B cell (primary cell): ENCODE results near the gene CCDC80. TPM values are rescaled to one million over a fixed set of nuclear protein-coding genes. Genes with fewer than 3 reads are reported as not detected.

Experiments used
- ATAC-seq: fragments of 200-7000 bp; cut with Tn5 transposase; one replicate; pipeline ENCODE4 v1.10.0; 2021; ENCODE audit warnings: low read depth, mild to moderate bottlenecking, moderate number of reproducible peaks, moderate library complexity
- CTCF ChIA-PET: fragments of 350-600 bp; sonication (Branson Sonifier 250); formaldehyde crosslinking; loops from one replicate; lab custom pipeline; 2021; ENCODE audit warnings: antibody characterized with exemption, inconsistent platforms; lab: Charles Lee
- POLR2A ChIA-PET: fragments of 350-600 bp; sonication (Branson Sonifier 250); formaldehyde crosslinking; loops from one replicate; lab custom pipeline; 2021; ENCODE audit warnings: antibody characterized with exemption; lab: Charles Lee
- DNase-seq: peaks from one replicate; pipeline ENCODE4 v3.0.0; 2013
- H2AFZ ChIP-seq: 2 replicates; pipeline ENCODE4 v1.6.1; 2012; ENCODE audit warnings: mild to moderate bottlenecking, low read depth, low read length; ENCODE audit not compliant: insufficient read depth, poor library complexity, severe bottlenecking
- H3K27ac ChIP-seq, 2 donors: 1 replicate in 1 of 2; 2 replicates in 1 of 2; pipeline ENCODE4 v1.5.1; 2012 to 2013; ENCODE audit warnings: low read length in 2 of 2, mild to moderate bottlenecking in 2 of 2, moderate library complexity in 1 of 2
- H3K27me3 ChIP-seq, 4 experiments: fragments of 200-600 bp in 1 of 4; sonication (generic) in 1 of 4; replicated peaks in 1 of 4; 1 replicate in 2 of 4; 2 replicates in 2 of 4; pipeline versions ENCODE4 v1.6.1 to v1.7.0; 2013 to 2016; ENCODE audit warnings: low read length in 3 of 4, mild to moderate bottlenecking in 2 of 4, mixed read lengths in 1 of 4, moderate library complexity in 1 of 4; ENCODE audit not compliant: insufficient read depth in 4 of 4, control insufficient read depth in 3 of 4; ENCODE audit errors: control extremely low read depth in 1 of 4
- H3K36me3 ChIP-seq, 2 experiments: replicated peaks in 1 of 2; 1 replicate in 1 of 2; 2 replicates in 1 of 2; pipeline versions ENCODE4 v1.6.1 to v1.7.1; 2013; ENCODE audit warnings: low read length in 1 of 2; ENCODE audit not compliant: insufficient read depth in 2 of 2, control insufficient read depth in 1 of 2; ENCODE audit errors: control extremely low read depth in 1 of 2, extremely low read depth in 1 of 2
- H3K4me1 ChIP-seq, 2 donors: fragments of 200-600 bp in 1 of 2; sonication (generic) in 1 of 2; 1 replicate in 1 of 2; 2 replicates in 1 of 2; pipeline versions ENCODE4 v1.5.1 to v1.6.1; 2013 to 2017; ENCODE audit warnings: low read length in 2 of 2; ENCODE audit not compliant: control insufficient read depth in 2 of 2, insufficient read depth in 2 of 2
- H3K4me2 ChIP-seq: replicated peaks from 2 replicates; pipeline ENCODE3; 2012; ENCODE audit warnings: mild to moderate bottlenecking, low read depth, low read length; ENCODE audit not compliant: poor library complexity, severe bottlenecking
- H3K4me3 ChIP-seq, 5 experiments: fragments of 200-600 bp in 1 of 5; sonication (generic) in 1 of 5; 1 replicate in 3 of 5; 2 replicates in 2 of 5; pipeline versions ENCODE4 v1.5.1 to v1.7.0; 2011 to 2016; ENCODE audit warnings: low read length in 4 of 5, mild to moderate bottlenecking in 4 of 5, low read depth in 2 of 5, control low read depth in 1 of 5, moderate library complexity in 1 of 5; ENCODE audit not compliant: insufficient read depth in 1 of 5; ENCODE audit errors: control extremely low read depth in 1 of 5, extremely low read depth in 1 of 5
- H3K79me2 ChIP-seq: fragments of 200-600 bp; sonication (generic); one replicate; pipeline ENCODE4 v1.6.0; 2016; ENCODE audit warnings: low read length; ENCODE audit not compliant: control insufficient read depth, insufficient read depth
- H3K9ac ChIP-seq: fragments of 200-600 bp; sonication (generic); 2 replicates; pipeline ENCODE4 v1.6.1; 2017; ENCODE audit warnings: mild to moderate bottlenecking, low read length, moderate library complexity
- H3K9me3 ChIP-seq, 3 donors: one replicate each; pipeline versions ENCODE4 v1.6.1 to v1.7.1; 2013; ENCODE audit warnings: low read length in 2 of 3; ENCODE audit not compliant: control insufficient read depth in 2 of 3, insufficient read depth in 1 of 3; ENCODE audit errors: control extremely low read depth in 1 of 3
- H4K20me1 ChIP-seq: 2 replicates; pipeline ENCODE4 v1.6.0; 2012; ENCODE audit warnings: mild to moderate bottlenecking, low read length; ENCODE audit not compliant: insufficient read depth, control insufficient read depth, poor library complexity, severe bottlenecking
- H3K27ac Mint-ChIP-seq: one replicate; pipeline ENCODE4 v1.8.0; 2021; ENCODE audit warnings: mixed read lengths
- H3K27me3 Mint-ChIP-seq: one replicate; pipeline ENCODE4 v1.8.0; 2021; ENCODE audit warnings: mixed read lengths
- H3K4me1 Mint-ChIP-seq: one replicate; pipeline ENCODE4 v1.8.0; 2021; ENCODE audit warnings: mixed read lengths
- H3K4me3 Mint-ChIP-seq: one replicate; pipeline ENCODE4 v1.8.0; 2021; ENCODE audit warnings: mixed read lengths
- H3K9me3 Mint-ChIP-seq: one replicate; pipeline ENCODE4 v1.8.0; 2022; ENCODE audit warnings: mixed read lengths; ENCODE audit not compliant: insufficient read depth
- CTCF ChIP-seq: fragments of 200-600 bp; IDR thresholded peaks from one replicate; pipeline ENCODE4 v1.8.0; 2022; ENCODE audit warnings: antibody characterized with exemption, mild to moderate bottlenecking
- EZH2 ChIP-seq: IDR thresholded peaks from 2 replicates; pipeline ENCODE4 v1.6.1; 2012; ENCODE audit warnings: borderline replicate concordance, low read depth, mild to moderate bottlenecking, moderate library complexity, low read length; ENCODE audit not compliant: insufficient read depth, poor library complexity, severe bottlenecking
- WGBS: methylation state at CpG from one replicate; pipeline ENCODE4 v1.1.5; 2013; ENCODE audit warnings: missing lambda C conversion rate; ENCODE audit not compliant: insufficient coverage; 5-methylcytosine and 5-hydroxymethylcytosine counted together
- intact Hi-C: fragments of 100-400 bp; cut with micrococcal nuclease; formaldehyde crosslinking; loops from one replicate; pipeline ENCODE4 v1.10.0; 2022
- polyA plus RNA-seq: library from polyadenylated mRNA; depleted of rRNA; stranded (reverse); fragments of >200 nt; gene quantifications from 2 replicates; pipeline ENCODE4 v1.2.3, GENCODE V29; 2012
- total RNA-seq, 2 donors: library from RNA; stranded (reverse); fragments of 120-200 nt in 1 of 2; gene quantifications; 1 replicate in 1 of 2; 2 replicates in 1 of 2; pipeline versions ENCODE4 v1.2.3 to v1.2.4, GENCODE V29; 2013 to 2022

CCDC80 gene
- total and polyA plus RNA-seq, 2 donors (not counting 1 experiment from before 2014, with no cell fraction given) = under 0.01 TPM; not detected in 1

- H3K4me1 Mint-ChIP-seq = peaks cover 8% of the 10 kb centered on the region
- no peaks in the 10 kb centered on the region for H3K79me2 ChIP-seq
- H3K27ac ChIP-seq = no peak overlapping the region
- H2AFZ ChIP-seq = no peak overlapping the region
- no peaks in the 10 kb centered on the region for H3K36me3 ChIP-seq
- ChIA-PET POLR2A (no interaction called here), CTCF (no interaction called here)
- no peak overlapping the region for H3K9ac ChIP-seq
- no peaks in the 10 kb centered on the region for H3K27me3 Mint-ChIP-seq
- no peak overlapping the region for H3K4me2 ChIP-seq
- H3K27me3 ChIP-seq = peaks cover 0 to 3% (median 0%) of the 10 kb centered on the region in 4 experiments
- WGBS = no CpG with 5 or more reads among the region's 2 CpGs
- H3K9me3 Mint-ChIP-seq = no peaks in the 10 kb centered on the region
- H3K4me3 ChIP-seq = no peak overlapping the region
- intact Hi-C loops = no loop called here
- H3K9me3 ChIP-seq = no peaks in the 10 kb centered on the region
- DNase-seq (no peak), ATAC-seq (no peak)
- TF ChIP-seq CTCF = no peak
- TF ChIP-seq EZH2 = no peak
- H3K27ac Mint-ChIP-seq = no peak overlapping the region
- no peak overlapping the region for H3K4me3 Mint-ChIP-seq
- no peaks in the 10 kb centered on the region for H4K20me1 ChIP-seq
- H3K4me1 ChIP-seq = peaks cover 0 to 6% of the 10 kb centered on the region in 2 donors
Observed at GRCh38 chr3:112688085-112688769, 47.3 kb upstream of the CCDC80 start.

- TF ChIP-seq EZH2 (no peak), CTCF (no peak)
- no peak overlapping the region for H2AFZ ChIP-seq
- Mint-ChIP-seq H3K27ac (no peak overlapping the region), H3K4me1 (peaks cover 8% of the 10 kb centered on the region), H3K27me3 (no peaks in the 10 kb centered on the region), H3K4me3 (no peak overlapping the region), H3K9me3 (no peaks in the 10 kb centered on the region)
- H3K9ac ChIP-seq = no peak overlapping the region
- no peaks in the 10 kb centered on the region for H3K27me3 ChIP-seq
- no peaks in the 10 kb centered on the region for H3K9me3 ChIP-seq
- H4K20me1 ChIP-seq = no peaks in the 10 kb centered on the region
- H3K79me2 ChIP-seq = no peaks in the 10 kb centered on the region
- WGBS = no CpG with 5 or more reads among the region's 1 CpG
- H3K36me3 ChIP-seq = no peaks in the 10 kb centered on the region
- DNase-seq (no peak), ATAC-seq (no peak)
- H3K4me2 ChIP-seq = no peak overlapping the region
- no peak overlapping the region for H3K4me3 ChIP-seq
- ChIA-PET CTCF (no interaction called here), POLR2A (no interaction called here)
- H3K4me1 ChIP-seq = peaks cover 0 to 6% of the 10 kb centered on the region in 2 donors
- intact Hi-C loops = no loop called here
- no peak overlapping the region for H3K27ac ChIP-seq
Observed at GRCh38 chr3:112687616-112688015, 46.7 kb upstream of the CCDC80 start.
